PC-3 (cell line): Measurements from ENCODE around the gene MAGEF1. TPM values are rescaled to one million over a fixed set of nuclear protein-coding genes. Genes with fewer than 3 reads are reported as not detected.

Experiments
- ATAC-seq: fragments of 200-7000 bp; cut with Tn5 transposase; 2 replicates; pipeline ENCODE4 v1.9.1; 2020; ENCODE audit warnings: mild to moderate bottlenecking, moderate library complexity
- BruUV-seq: library from RNA; stranded (reverse); fragments of 400-500 nt; replicated peaks from 2 replicates; lab custom pipeline; 2021; lab: Mats Ljungman, UMichigan
- CTCF ChIA-PET: fragments of 300-600 bp; sonication (Branson Sonifier 250); formaldehyde crosslinking; loops from one replicate; lab custom pipeline; 2022; ENCODE audit warnings: antibody characterized with exemption; lab: Charles Lee
- POLR2A ChIA-PET: fragments of 300-600 bp; sonication (Branson Sonifier 250); formaldehyde crosslinking; loops from one replicate; lab custom pipeline; 2022; ENCODE audit warnings: antibody characterized with exemption; ENCODE audit not compliant: unreplicated experiment; lab: Charles Lee
- DNase-seq: peaks from one replicate; pipeline ENCODE4 v3.0.0-alpha.2; 2015
- H2AFZ ChIP-seq: fragments of 300-600 bp; sonication (generic); 2 replicates; pipeline ENCODE4 v1.6.0; 2016; ENCODE audit warnings: antibody characterized with exemption, low read length
- H3F3A ChIP-seq: fragments of 300-600 bp; sonication (generic); one replicate; pipeline ENCODE4 v1.6.0; 2017; ENCODE audit warnings: antibody characterized with exemption, low read length, control low read depth, mild to moderate bottlenecking; ENCODE audit not compliant: unreplicated experiment
- H3K27ac ChIP-seq: fragments of 300-600 bp; sonication (generic); 2 replicates; pipeline ENCODE4 v1.5.1; 2016; ENCODE audit warnings: mild to moderate bottlenecking, low read length
- H3K27me3 ChIP-seq: fragments of 300-600 bp; sonication (generic); 2 replicates; pipeline ENCODE4 v1.6.1; 2016; ENCODE audit warnings: low read length, mixed read lengths
- H3K36me3 ChIP-seq: fragments of 300-600 bp; sonication (generic); 2 replicates; pipeline ENCODE4 v1.6.1; 2016; ENCODE audit warnings: low read depth, mixed run types, low read length, mixed read lengths
- H3K4me1 ChIP-seq: fragments of 300-600 bp; sonication (generic); 2 replicates; pipeline ENCODE4 v1.5.1; 2016; ENCODE audit warnings: low read length; ENCODE audit not compliant: insufficient read depth
- H3K4me2 ChIP-seq: fragments of 300-600 bp; sonication (generic); 2 replicates; pipeline ENCODE4 v1.6.0; 2016; ENCODE audit warnings: low read length
- H3K4me3 ChIP-seq: fragments of 300-600 bp; sonication (generic); 2 replicates; pipeline ENCODE4 v1.5.1; 2016; ENCODE audit warnings: mild to moderate bottlenecking, low read length, mixed read lengths
- H3K79me2 ChIP-seq: fragments of 300-600 bp; sonication (generic); 2 replicates; pipeline ENCODE4 v1.6.1; 2017; ENCODE audit warnings: low read length, mixed read lengths
- H3K9ac ChIP-seq: fragments of 300-600 bp; sonication (generic); 2 replicates; pipeline ENCODE4 v1.6.0; 2016; ENCODE audit warnings: mild to moderate bottlenecking, low read length
- H3K9me2 ChIP-seq: fragments of 300-600 bp; sonication (generic); replicated peaks from 2 replicates; pipeline ENCODE4 v1.6.1; 2016; ENCODE audit warnings: mixed run types, low read length, mixed read lengths
- H3K9me3 ChIP-seq: fragments of 300-600 bp; sonication (generic); 2 replicates; pipeline ENCODE4 v1.6.1; 2016; ENCODE audit warnings: low read length, mixed read lengths
- H4K20me1 ChIP-seq: fragments of 300-600 bp; sonication (generic); 2 replicates; pipeline ENCODE4 v1.6.1; 2016; ENCODE audit warnings: low read length, mixed read lengths
- EZH2 ChIP-seq: fragments of 300-600 bp; sonication (generic); IDR thresholded peaks from one replicate; pipeline ENCODE4 v1.6.1; 2017; ENCODE audit warnings: antibody characterized with exemption, mild to moderate bottlenecking, low read length; ENCODE audit not compliant: unreplicated experiment
- EZH2phosphoT487 ChIP-seq: fragments of 300-600 bp; sonication (generic); IDR thresholded peaks from 2 replicates; pipeline ENCODE4 v1.6.1; 2018; ENCODE audit warnings: mild to moderate bottlenecking, antibody characterized with exemption, low read length, borderline replicate concordance
- intact Hi-C: fragments of 100-400 bp; cut with micrococcal nuclease; formaldehyde crosslinking; loops from 2 replicates; pipeline ENCODE4 v1.9.0; 2023
- total RNA-seq: library from RNA; depleted of rRNA; stranded (reverse); fragments of >200 nt; gene quantifications from 2 replicates; pipeline ENCODE4 v1.2.3, GENCODE V29; 2014
- TF ChIP-seq, protein P1 (sequence below): fragments of 300-600 bp; sonication (generic); conservative IDR thresholded peaks from 2 replicates; pipeline ENCODE4 v1.5.1; 2017; ENCODE audit warnings: antibody characterized with exemption, low read depth, mild to moderate bottlenecking, low read length

The MAGEF1 gene
- total RNA-seq, 1 experiment from 2014 or later, result 43.6 TPM

GRCh38 chr3:184703657-184704056 is 8.2 kb downstream of the MAGEF1 start:
- H3K36me3 ChIP-seq, result no peaks in the 10 kb centered on the region
- H3K9ac ChIP-seq, result no peak overlapping the region
- H3K27me3 ChIP-seq, result no peaks in the 10 kb centered on the region
- H3K9me2 ChIP-seq, result no peaks in the 10 kb centered on the region
- DNase-seq (no peak), ATAC-seq (no peak)
- POLR2A ChIA-PET, result no interaction called here
- no peaks in the 10 kb centered on the region for H3K79me2 ChIP-seq
- no peak overlapping the region for H3K27ac ChIP-seq
- H3F3A ChIP-seq, result no peaks in the 10 kb centered on the region
- H3K4me3 ChIP-seq, result no peak overlapping the region
- intact Hi-C loops, result no loop called here
- no peak for TF ChIP-seq EZH2phosphoT487
- TF ChIP-seq, protein P1, sequence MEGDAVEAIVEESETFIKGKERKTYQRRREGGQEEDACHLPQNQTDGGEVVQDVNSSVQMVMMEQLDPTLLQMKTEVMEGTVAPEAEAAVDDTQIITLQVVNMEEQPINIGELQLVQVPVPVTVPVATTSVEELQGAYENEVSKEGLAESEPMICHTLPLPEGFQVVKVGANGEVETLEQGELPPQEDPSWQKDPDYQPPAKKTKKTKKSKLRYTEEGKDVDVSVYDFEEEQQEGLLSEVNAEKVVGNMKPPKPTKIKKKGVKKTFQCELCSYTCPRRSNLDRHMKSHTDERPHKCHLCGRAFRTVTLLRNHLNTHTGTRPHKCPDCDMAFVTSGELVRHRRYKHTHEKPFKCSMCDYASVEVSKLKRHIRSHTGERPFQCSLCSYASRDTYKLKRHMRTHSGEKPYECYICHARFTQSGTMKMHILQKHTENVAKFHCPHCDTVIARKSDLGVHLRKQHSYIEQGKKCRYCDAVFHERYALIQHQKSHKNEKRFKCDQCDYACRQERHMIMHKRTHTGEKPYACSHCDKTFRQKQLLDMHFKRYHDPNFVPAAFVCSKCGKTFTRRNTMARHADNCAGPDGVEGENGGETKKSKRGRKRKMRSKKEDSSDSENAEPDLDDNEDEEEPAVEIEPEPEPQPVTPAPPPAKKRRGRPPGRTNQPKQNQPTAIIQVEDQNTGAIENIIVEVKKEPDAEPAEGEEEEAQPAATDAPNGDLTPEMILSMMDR, result no peak
- TF ChIP-seq EZH2, result no peak
- H2AFZ ChIP-seq, result no peak overlapping the region
- H3K4me1 ChIP-seq, result no peaks in the 10 kb centered on the region
- H3K4me2 ChIP-seq, result no peak overlapping the region
- H4K20me1 ChIP-seq, result no peaks in the 10 kb centered on the region
- no TSS peak for BruUV-seq
- CTCF ChIA-PET, result no interaction called here
- H3K9me3 ChIP-seq, result no peaks in the 10 kb centered on the region

- ChIA-PET CTCF (no interaction called here), POLR2A (interaction anchor here (0.6 kb wide), 1 partner anchor 12 kb away, joined by 3 read pairs; no protein-coding TSS in a partner anchor)
- Histone ChIP-seq H3K4me3 (no peak overlapping the region), H3K27ac (no peak overlapping the region), H3K9me2 (no peaks in the 10 kb centered on the region), H3K9me3 (no peaks in the 10 kb centered on the region), H3K4me2 (no peak overlapping the region), H4K20me1 (no peaks in the 10 kb centered on the region), H3F3A (no peaks in the 10 kb centered on the region), H3K79me2 (no peaks in the 10 kb centered on the region), H3K4me1 (no peaks in the 10 kb centered on the region), H3K36me3 (no peaks in the 10 kb centered on the region), H3K9ac (no peak overlapping the region), H3K27me3 (no peaks in the 10 kb centered on the region), H2AFZ (no peak overlapping the region)
- intact Hi-C loops, result no loop called here
- DNase-seq (no peak), ATAC-seq (no peak)
- TF ChIP-seq, protein P1, result no peak
- no peak for TF ChIP-seq EZH2phosphoT487
- no peak for TF ChIP-seq EZH2
- BruUV-seq, result no TSS peak
Measured at GRCh38 chr3:184700759-184701158, 11.1 kb downstream of the MAGEF1 start.

DNA sequence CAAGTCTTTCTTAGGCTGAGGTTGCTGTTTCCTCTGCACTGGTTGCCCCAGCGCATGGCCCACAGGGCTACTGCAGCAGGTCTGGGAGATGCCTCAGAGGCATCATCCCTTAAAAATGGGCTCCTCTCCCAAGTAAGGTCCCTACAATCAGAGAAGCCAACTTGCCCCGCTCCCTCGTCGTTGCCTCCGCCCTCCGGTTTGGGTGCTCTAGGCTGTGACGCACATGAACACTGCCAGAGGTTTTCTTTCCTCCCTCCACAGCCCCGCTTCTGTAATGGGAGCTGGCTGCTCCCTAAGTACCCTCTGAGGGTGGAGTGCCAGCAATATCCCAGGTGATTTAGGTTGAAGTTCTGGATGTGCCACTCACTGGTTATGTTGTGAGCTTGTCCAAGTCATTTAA is 14.0 kb downstream of the MAGEF1 start:
- Histone ChIP-seq H3K9ac (no peak overlapping the region), H3K4me2 (no peak overlapping the region), H3K9me2 (no peaks in the 10 kb centered on the region), H3K79me2 (no peaks in the 10 kb centered on the region), H3K27ac (no peak overlapping the region), H3F3A (no peaks in the 10 kb centered on the region), H3K27me3 (no peaks in the 10 kb centered on the region), H2AFZ (no peak overlapping the region), H3K36me3 (no peaks in the 10 kb centered on the region), H3K4me3 (no peak overlapping the region), H4K20me1 (no peaks in the 10 kb centered on the region), H3K9me3 (no peaks in the 10 kb centered on the region), H3K4me1 (no peaks in the 10 kb centered on the region)
- ATAC-seq, result no peak
- BruUV-seq, result no TSS peak
- ChIA-PET POLR2A (no interaction called here), CTCF (no interaction called here)
- intact Hi-C loops, result no loop called here
- DNase-seq, result no peak
- TF ChIP-seq EZH2 (no peak), EZH2phosphoT487 (no peak)
- TF ChIP-seq, protein P1, result no peak
